Gastrocnemius medialis (tissue), 4 donors: Measurements from ENCODE around the gene CDH4. TPM values are rescaled to one million over a fixed set of nuclear protein-coding genes. Genes with fewer than 3 reads are reported as not detected.

Source experiments
- ATAC-seq, 2 donors: fragments of 150-250 bp; one replicate each; pipeline ENCODE4 v1.9.1; 2016
- DNase-seq, 2 donors: peaks; one replicate each; pipeline ENCODE4 v3.0.0-alpha.2; 2019
- H3K27ac ChIP-seq, 4 donors: fragments of 200-600 bp; sonication (generic); 1 replicate in 1 of 4; 2 replicates in 3 of 4; pipeline ENCODE4 v1.5.1; 2016 to 2018; ENCODE audit warnings: mild to moderate bottlenecking in 2 of 4, moderate library complexity in 1 of 4
- H3K27me3 ChIP-seq, 3 donors: fragments of 200-600 bp; sonication (generic) in 2 of 3; 1 replicate in 1 of 3; 2 replicates in 2 of 3; pipeline versions ENCODE4 v1.5.1 to v1.6.0; 2016 to 2019; ENCODE audit warnings: mild to moderate bottlenecking in 1 of 3, moderate library complexity in 1 of 3
- H3K36me3 ChIP-seq, 2 donors: fragments of 200-600 bp; sonication (generic) in 1 of 2; one replicate each; pipeline ENCODE4 v1.5.1; 2017 to 2018
- H3K4me1 ChIP-seq, 2 donors: fragments of 200-600 bp; sonication (generic) in 1 of 2; one replicate each; pipeline ENCODE4 v1.5.1; 2016 to 2017; ENCODE audit warnings: mild to moderate bottlenecking in 2 of 2
- H3K4me3 ChIP-seq, 4 donors: fragments of 200-600 bp; sonication (generic) in 3 of 4; 1 replicate in 1 of 4; 2 replicates in 3 of 4; pipeline ENCODE4 v1.5.1; 2016 to 2019; ENCODE audit warnings: mild to moderate bottlenecking in 2 of 4
- H3K9me3 ChIP-seq, 3 donors: fragments of 200-600 bp; sonication (generic) in 2 of 3; 1 replicate in 1 of 3; 2 replicates in 2 of 3; pipeline ENCODE4 v1.5.1; 2016 to 2019
- CTCF ChIP-seq, 5 experiments: fragments of 450-650 bp in 3 of 5; fragments of 200-600 bp in 2 of 5; sonication (generic) in 2 of 5; IDR thresholded peaks in 4 of 5; conservative IDR thresholded peaks in 1 of 5; 1 replicate in 4 of 5; 2 replicates in 1 of 5; pipeline ENCODE4 v1.5.1; 2016 to 2019; ENCODE audit warnings: antibody characterized with exemption in 5 of 5, mild to moderate bottlenecking in 3 of 5, moderate library complexity in 3 of 5
- POLR2A ChIP-seq, 2 donors: fragments of 450-650 bp; IDR thresholded peaks; one replicate each; pipeline ENCODE4 v1.6.1; 2017; ENCODE audit warnings: antibody characterized with exemption in 2 of 2, mild to moderate bottlenecking in 2 of 2, moderate library complexity in 2 of 2
- in situ Hi-C, 4 donors: fragments of 200-750 bp; cut with MboI; loops; one replicate each; pipeline versions ENCODE4 v1.15.0 to v1.8.0; 2017; ENCODE audit warnings: low sequenced_read_pairs in 4 of 4
- intact Hi-C: fragments of 100-400 bp; cut with DNase I; formaldehyde crosslinking; loops from one replicate; pipeline ENCODE4 v1.15.1; 2023; ENCODE audit warnings: low total_unique reads
- total RNA-seq, 4 donors: library from RNA; depleted of rRNA; stranded (reverse); fragments of >200 nt; gene quantifications; one replicate each; pipeline versions ENCODE4 v1.1.0 to v1.2.3, GENCODE V29; 2016

The CDH4 gene
- total RNA-seq, 4 donors from 2014 or later = 0.38 to 1.2 (median 0.86) TPM

GRCh38 chr20:61802721-61803311, 550.8 kb downstream of the CDH4 start:
- Histone ChIP-seq H3K27ac (no peak overlapping the region), H3K36me3 (no peaks in the 10 kb centered on the region), H3K4me3 (no peak overlapping the region), H3K9me3 (no peaks in the 10 kb centered on the region), H3K4me1 (no peaks in the 10 kb centered on the region), H3K27me3 (peaks cover 40 to 44% (median 41%) of the 10 kb centered on the region in 3 donors)
- DNase-seq (no peak), ATAC-seq (no peak)
- in situ Hi-C loops = no loop called here
- intact Hi-C loops = no loop called here
- no peak for TF ChIP-seq CTCF (IDR thresholded peaks at IDR 0.05 in 4 of 5, conservative IDR thresholded peaks at IDR 0.05 in 1 of 5)
- no peak for TF ChIP-seq POLR2A (IDR thresholded peaks at IDR 0.05)

GRCh38 chr20:61803416-61803914, 551.4 kb downstream of the CDH4 start:
- Histone ChIP-seq H3K36me3 (no peaks in the 10 kb centered on the region), H3K27me3 (peaks cover 40 to 47% (median 41%) of the 10 kb centered on the region in 3 donors), H3K27ac (no peak overlapping the region), H3K4me3 (no peak overlapping the region), H3K4me1 (no peaks in the 10 kb centered on the region), H3K9me3 (no peaks in the 10 kb centered on the region)
- in situ Hi-C loops (no loop called here), intact Hi-C loops (no loop called here)
- ATAC-seq (no peak), DNase-seq (no peak)
- TF ChIP-seq CTCF (IDR thresholded peaks at IDR 0.05 in 4 of 5, conservative IDR thresholded peaks at IDR 0.05 in 1 of 5) (no peak), POLR2A (IDR thresholded peaks at IDR 0.05) (no peak)

GRCh38 chr20:61803915-61804751, 552.1 kb downstream of the CDH4 start:
- Histone ChIP-seq H3K9me3 (no peaks in the 10 kb centered on the region), H3K36me3 (no peaks in the 10 kb centered on the region), H3K4me1 (no peaks in the 10 kb centered on the region), H3K27ac (no peak overlapping the region), H3K4me3 (no peak overlapping the region), H3K27me3 (peaks cover 40 to 49% (median 41%) of the 10 kb centered on the region in 3 donors)
- ATAC-seq (no peak), DNase-seq (no peak)
- intact Hi-C loops (no loop called here), in situ Hi-C loops (no loop called here)
- TF ChIP-seq POLR2A (IDR thresholded peaks at IDR 0.05) = no peak

- peaks cover 40 to 49% (median 41%) of the 10 kb centered on the region in 3 donors for H3K27me3 ChIP-seq
- intact Hi-C loops = no loop called here
- TF ChIP-seq POLR2A (IDR thresholded peaks at IDR 0.05) (no peak), CTCF (IDR thresholded peaks at IDR 0.05 in 4 of 5, conservative IDR thresholded peaks at IDR 0.05 in 1 of 5) (no peak)
These were observed 552.8 kb downstream of the CDH4 start for GRCh38 chr20:61804752-61805295.

GRCh38 chr20:61805365-61805764, 553.3 kb downstream of the CDH4 start:
- in situ Hi-C loops (no loop called here), intact Hi-C loops (no loop called here)
- ATAC-seq (no peak), DNase-seq (no peak)
- Histone ChIP-seq H3K27me3 (peaks cover 37 to 46% (median 40%) of the 10 kb centered on the region in 3 donors), H3K27ac (no peak overlapping the region), H3K36me3 (no peaks in the 10 kb centered on the region), H3K4me1 (no peaks in the 10 kb centered on the region), H3K9me3 (no peaks in the 10 kb centered on the region), H3K4me3 (no peak overlapping the region)
- TF ChIP-seq POLR2A (IDR thresholded peaks at IDR 0.05) = no peak
- TF ChIP-seq CTCF (IDR thresholded peaks at IDR 0.05 in 4 of 5, conservative IDR thresholded peaks at IDR 0.05 in 1 of 5) = no peak

More at GRCh38 chr20:61804752-61805295, 552.8 kb downstream of the CDH4 start:
- Histone ChIP-seq H3K27ac (no peak overlapping the region), H3K36me3 (no peaks in the 10 kb centered on the region), H3K4me1 (no peaks in the 10 kb centered on the region), H3K4me3 (no peak overlapping the region), H3K9me3 (no peaks in the 10 kb centered on the region)
- DNase-seq (no peak), ATAC-seq (no peak)
- in situ Hi-C loops = no loop called here
